WI38 (cell line): ENCODE results near the gene LMF2.

ENCODE experiments used
- H3K4me3 ChIP-seq: 2 replicates; pipeline ENCODE4 v1.5.1; 2011; ENCODE audit warnings: low read depth, mild to moderate bottlenecking, control low read depth, low read length
- TF ChIP-seq, protein P1 (sequence below): IDR thresholded peaks from 2 replicates; pipeline ENCODE4 v1.5.1; 2012; ENCODE audit warnings: low read depth, mild to moderate bottlenecking, control low read depth, low read length

LMF2 gene

DNA sequence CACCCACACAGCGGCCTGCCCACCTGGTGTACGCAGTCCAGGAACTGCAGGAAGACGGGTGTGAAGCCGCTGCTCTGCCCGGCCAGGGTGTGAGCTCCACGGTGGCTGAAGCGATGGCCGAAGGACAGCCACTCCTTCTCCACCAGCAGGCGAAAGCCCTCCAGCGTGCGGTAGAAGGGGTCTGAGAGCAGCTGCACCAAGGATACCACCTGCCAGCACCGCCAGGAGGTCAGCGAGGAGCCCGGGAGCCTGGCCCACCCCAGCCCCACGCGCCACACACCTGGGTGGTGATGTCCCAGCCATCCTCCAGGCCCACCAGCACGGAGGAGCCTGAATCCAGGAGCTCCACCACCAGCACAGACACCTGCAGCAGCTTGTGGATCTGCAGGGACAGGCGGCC lies 52.3 kb downstream of the LMF2 start:
- no peak overlapping the region for H3K4me3 ChIP-seq
- TF ChIP-seq, protein P1, sequence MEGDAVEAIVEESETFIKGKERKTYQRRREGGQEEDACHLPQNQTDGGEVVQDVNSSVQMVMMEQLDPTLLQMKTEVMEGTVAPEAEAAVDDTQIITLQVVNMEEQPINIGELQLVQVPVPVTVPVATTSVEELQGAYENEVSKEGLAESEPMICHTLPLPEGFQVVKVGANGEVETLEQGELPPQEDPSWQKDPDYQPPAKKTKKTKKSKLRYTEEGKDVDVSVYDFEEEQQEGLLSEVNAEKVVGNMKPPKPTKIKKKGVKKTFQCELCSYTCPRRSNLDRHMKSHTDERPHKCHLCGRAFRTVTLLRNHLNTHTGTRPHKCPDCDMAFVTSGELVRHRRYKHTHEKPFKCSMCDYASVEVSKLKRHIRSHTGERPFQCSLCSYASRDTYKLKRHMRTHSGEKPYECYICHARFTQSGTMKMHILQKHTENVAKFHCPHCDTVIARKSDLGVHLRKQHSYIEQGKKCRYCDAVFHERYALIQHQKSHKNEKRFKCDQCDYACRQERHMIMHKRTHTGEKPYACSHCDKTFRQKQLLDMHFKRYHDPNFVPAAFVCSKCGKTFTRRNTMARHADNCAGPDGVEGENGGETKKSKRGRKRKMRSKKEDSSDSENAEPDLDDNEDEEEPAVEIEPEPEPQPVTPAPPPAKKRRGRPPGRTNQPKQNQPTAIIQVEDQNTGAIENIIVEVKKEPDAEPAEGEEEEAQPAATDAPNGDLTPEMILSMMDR: no peak

- no peak overlapping the region for H3K4me3 ChIP-seq
- TF ChIP-seq, protein P1: no peak
Measured at GRCh38 chr22:50454556-50455075, 52.9 kb downstream of the LMF2 start.
